ENCODE results near the gene IBSP.

IBSP gene

GRCh38 chr4:87838890-87839591 is 39.7 kb downstream of the IBSP start:
- TF ChIP-seq, protein P1, sequence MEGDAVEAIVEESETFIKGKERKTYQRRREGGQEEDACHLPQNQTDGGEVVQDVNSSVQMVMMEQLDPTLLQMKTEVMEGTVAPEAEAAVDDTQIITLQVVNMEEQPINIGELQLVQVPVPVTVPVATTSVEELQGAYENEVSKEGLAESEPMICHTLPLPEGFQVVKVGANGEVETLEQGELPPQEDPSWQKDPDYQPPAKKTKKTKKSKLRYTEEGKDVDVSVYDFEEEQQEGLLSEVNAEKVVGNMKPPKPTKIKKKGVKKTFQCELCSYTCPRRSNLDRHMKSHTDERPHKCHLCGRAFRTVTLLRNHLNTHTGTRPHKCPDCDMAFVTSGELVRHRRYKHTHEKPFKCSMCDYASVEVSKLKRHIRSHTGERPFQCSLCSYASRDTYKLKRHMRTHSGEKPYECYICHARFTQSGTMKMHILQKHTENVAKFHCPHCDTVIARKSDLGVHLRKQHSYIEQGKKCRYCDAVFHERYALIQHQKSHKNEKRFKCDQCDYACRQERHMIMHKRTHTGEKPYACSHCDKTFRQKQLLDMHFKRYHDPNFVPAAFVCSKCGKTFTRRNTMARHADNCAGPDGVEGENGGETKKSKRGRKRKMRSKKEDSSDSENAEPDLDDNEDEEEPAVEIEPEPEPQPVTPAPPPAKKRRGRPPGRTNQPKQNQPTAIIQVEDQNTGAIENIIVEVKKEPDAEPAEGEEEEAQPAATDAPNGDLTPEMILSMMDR (IDR thresholded peaks at IDR 0.05; ENCODE audit: low read depth, low read length) = peak; percentile 54
- DNase-seq = peak; percentile 16
- Histone ChIP-seq H3K9me3 (ENCODE audit: severe bottlenecking) (no peaks in the 10 kb centered on the region), H3K36me3 (no peaks in the 10 kb centered on the region), H3K27ac (no peak overlapping the region), H3K4me3 (ENCODE audit: low read depth, low read length) (no peak overlapping the region), H3K27me3 (ENCODE audit: insufficient read depth, low read depth, severe bottlenecking) (no peaks in the 10 kb centered on the region)

DNA sequence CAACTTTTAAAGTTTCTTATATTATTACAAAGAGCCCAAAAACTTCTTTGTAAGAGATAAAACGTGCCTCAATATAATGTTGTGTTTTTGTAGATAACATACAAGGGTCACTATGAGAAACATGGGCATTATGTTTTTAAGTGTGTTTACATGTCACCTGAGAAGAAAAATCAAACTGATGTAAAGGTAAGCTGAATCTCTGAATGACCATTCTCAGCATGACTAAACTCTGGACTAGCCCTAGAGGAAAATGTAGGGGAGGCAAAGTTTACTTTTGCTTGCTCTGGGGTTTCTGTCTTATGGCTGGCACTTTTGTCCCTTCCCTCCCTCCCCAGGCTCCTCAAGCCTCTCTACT is 40.2 kb downstream of the IBSP start:
- no peaks in the 10 kb centered on the region for H3K27me3 ChIP-seq (ENCODE audit: insufficient read depth, low read depth, severe bottlenecking)
- TF ChIP-seq, protein P1 (IDR thresholded peaks at IDR 0.05; ENCODE audit: low read depth, low read length) = no peak
- H3K36me3 ChIP-seq = no peaks in the 10 kb centered on the region
- DNase-seq = no peak
- no peak overlapping the region for H3K27ac ChIP-seq
- no peak overlapping the region for H3K4me3 ChIP-seq (ENCODE audit: low read depth, low read length)
- no peaks in the 10 kb centered on the region for H3K9me3 ChIP-seq (ENCODE audit: severe bottlenecking)

DNA sequence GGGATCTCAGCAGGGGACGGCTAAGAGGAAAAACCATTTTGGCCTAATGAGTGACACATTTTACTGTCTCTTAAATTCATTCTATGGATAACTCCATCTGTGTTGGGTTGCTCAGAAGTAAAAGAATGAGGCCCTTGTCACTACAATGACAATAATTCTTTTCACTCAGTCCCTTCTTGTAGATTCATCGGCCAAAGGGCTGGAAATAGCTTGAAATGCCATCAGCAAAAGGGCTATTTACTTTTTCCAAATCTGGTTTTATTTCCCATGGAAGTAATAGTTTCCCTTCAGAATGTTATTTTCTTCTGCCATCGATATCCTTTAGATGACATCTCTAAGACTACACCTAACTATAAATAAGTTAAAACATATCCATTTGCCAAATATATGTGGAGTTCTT is 40.8 kb downstream of the IBSP start:
- no peaks in the 10 kb centered on the region for H3K9me3 ChIP-seq (ENCODE audit: severe bottlenecking)
- no peak overlapping the region for H3K27ac ChIP-seq
- H3K27me3 ChIP-seq (ENCODE audit: insufficient read depth, low read depth, severe bottlenecking) = no peaks in the 10 kb centered on the region
- TF ChIP-seq, protein P1 (IDR thresholded peaks at IDR 0.05; ENCODE audit: low read depth, low read length) = no peak
- no peak overlapping the region for H3K4me3 ChIP-seq (ENCODE audit: low read depth, low read length)
- no peak for DNase-seq
- H3K36me3 ChIP-seq = no peaks in the 10 kb centered on the region

- no peak overlapping the region for H3K4me3 ChIP-seq (ENCODE audit: low read depth, low read length)
These were observed 44.6 kb downstream of the IBSP start for GRCh38 chr4:87843936-87844335.

DNA sequence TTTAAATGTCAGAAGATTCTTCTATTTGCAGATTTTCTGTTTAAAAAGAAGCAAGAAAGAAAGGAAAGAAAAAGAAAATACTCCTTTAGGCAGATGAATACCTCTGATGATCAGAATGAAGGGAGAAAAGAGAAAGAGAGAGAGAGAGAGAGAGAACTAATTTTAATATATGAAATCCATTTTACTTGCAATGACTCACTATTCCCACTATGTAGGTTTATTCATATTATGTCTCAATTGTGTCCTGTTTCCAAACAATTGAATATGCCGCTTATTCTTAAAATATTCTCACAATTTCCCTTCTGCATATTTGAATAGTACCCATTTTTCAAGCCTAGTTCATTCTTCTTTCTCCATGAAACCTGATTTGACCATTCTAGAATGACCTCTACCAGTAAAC is 45.1 kb downstream of the IBSP start:
- H3K27ac ChIP-seq = no peak overlapping the region
- H3K27me3 ChIP-seq (ENCODE audit: insufficient read depth, low read depth, severe bottlenecking) = no peaks in the 10 kb centered on the region
- H3K9me3 ChIP-seq (ENCODE audit: severe bottlenecking) = no peaks in the 10 kb centered on the region
- no peaks in the 10 kb centered on the region for H3K36me3 ChIP-seq
- TF ChIP-seq, protein P1 (IDR thresholded peaks at IDR 0.05; ENCODE audit: low read depth, low read length) = no peak
- H3K4me3 ChIP-seq (ENCODE audit: low read depth, low read length) = no peak overlapping the region
- DNase-seq = no peak

More at GRCh38 chr4:87843936-87844335, 44.6 kb downstream of the IBSP start:
- Histone ChIP-seq H3K27me3 (ENCODE audit: insufficient read depth, low read depth, severe bottlenecking) (no peaks in the 10 kb centered on the region), H3K9me3 (ENCODE audit: severe bottlenecking) (no peaks in the 10 kb centered on the region), H3K36me3 (no peaks in the 10 kb centered on the region), H3K27ac (no peak overlapping the region)
- TF ChIP-seq, protein P1 (IDR thresholded peaks at IDR 0.05; ENCODE audit: low read depth, low read length) = no peak
- no peak for DNase-seq

- H3K36me3 ChIP-seq = no peaks in the 10 kb centered on the region
- no peak overlapping the region for H3K27ac ChIP-seq
- H3K27me3 ChIP-seq (ENCODE audit: insufficient read depth, low read depth, severe bottlenecking) = no peaks in the 10 kb centered on the region
- no peak for DNase-seq
- no peaks in the 10 kb centered on the region for H3K9me3 ChIP-seq (ENCODE audit: severe bottlenecking)
- TF ChIP-seq, protein P1 (IDR thresholded peaks at IDR 0.05; ENCODE audit: low read depth, low read length) = no peak
- H3K4me3 ChIP-seq (ENCODE audit: low read depth, low read length) = no peak overlapping the region
These were observed 46.9 kb downstream of the IBSP start for GRCh38 chr4:87846226-87846625.
